Measurements from ENCODE around the gene ZFYVE26. TPM values are rescaled to one million over a fixed set of nuclear protein-coding genes. Genes with fewer than 3 reads are reported as not detected.

The ZFYVE26 gene
- total RNA-seq, 1 donor from 2014 or later: 18.3 TPM

- Histone ChIP-seq H4K20me1 (ENCODE audit: low read depth) (no peaks in the 10 kb centered on the region), H3K27ac (no peak overlapping the region), H3K4me3 (no peak overlapping the region), H3K4me2 (no peak overlapping the region), H2AFZ (replicated peaks) (no peak overlapping the region), H3K4me1 (no peaks in the 10 kb centered on the region), H3K9ac (no peak overlapping the region), H3K79me2 (ENCODE audit: low read depth) (no peaks in the 10 kb centered on the region), H3K36me3 (no peaks in the 10 kb centered on the region), H3F3A (ENCODE audit: low read depth) (peaks cover 3% of the 10 kb centered on the region), H3K9me3 (ENCODE audit: low read depth) (no peaks in the 10 kb centered on the region), H3K27me3 (no peaks in the 10 kb centered on the region)
- Mint-ChIP-seq H3K9me3 (peaks cover 13% of the 10 kb centered on the region), H3K36me3 (peaks cover 13% of the 10 kb centered on the region), H3K4me1 (no peaks in the 10 kb centered on the region), H3K27ac (no peak overlapping the region), H3K27me3 (ENCODE audit: insufficient read depth, low read depth) (no peaks in the 10 kb centered on the region), H3K4me3 (no peak overlapping the region)
- no peak for DNase-seq (ENCODE audit: low spot score)
- TF ChIP-seq CTCF (IDR thresholded peaks at IDR 0.05): no peak
- no peak for TF ChIP-seq EZH2phosphoT487 (IDR thresholded peaks at IDR 0.05)
- no peak for TF ChIP-seq EZH2 (IDR thresholded peaks at IDR 0.05)
These were observed 36.7 kb upstream of the ZFYVE26 start for GRCh38 chr14:67852926-67853604.

GRCh38 chr14:67851785-67852410 is 35.5 kb upstream of the ZFYVE26 start:
- H3K9me3 ChIP-seq (ENCODE audit: low read depth): no peaks in the 10 kb centered on the region
- Mint-ChIP-seq H3K27me3 (ENCODE audit: insufficient read depth, low read depth) (no peaks in the 10 kb centered on the region), H3K9me3 (peaks cover 23% of the 10 kb centered on the region), H3K4me1 (no peaks in the 10 kb centered on the region), H3K36me3 (peaks cover 18% of the 10 kb centered on the region), H3K4me3 (no peak overlapping the region), H3K27ac (no peak overlapping the region)
- no peak overlapping the region for H2AFZ ChIP-seq (replicated peaks)
- TF ChIP-seq EZH2 (IDR thresholded peaks at IDR 0.05): no peak
- no peak for TF ChIP-seq CTCF (IDR thresholded peaks at IDR 0.05)
- TF ChIP-seq EZH2phosphoT487 (IDR thresholded peaks at IDR 0.05): no peak
- DNase-seq (ENCODE audit: low spot score): peak; percentile 3
- no peak overlapping the region for H3K27ac ChIP-seq
- H3K79me2 ChIP-seq (ENCODE audit: low read depth): no peaks in the 10 kb centered on the region
- no peak overlapping the region for H3K9ac ChIP-seq
- peaks cover 3% of the 10 kb centered on the region for H3F3A ChIP-seq (ENCODE audit: low read depth)
- H3K4me2 ChIP-seq: no peak overlapping the region
- no peaks in the 10 kb centered on the region for H3K4me1 ChIP-seq
- no peaks in the 10 kb centered on the region for H3K27me3 ChIP-seq
- no peaks in the 10 kb centered on the region for H3K36me3 ChIP-seq
- H3K4me3 ChIP-seq: no peak overlapping the region
- H4K20me1 ChIP-seq (ENCODE audit: low read depth): no peaks in the 10 kb centered on the region

GRCh38 chr14:67850066-67850830 is 33.9 kb upstream of the ZFYVE26 start:
- Mint-ChIP-seq H3K27ac (no peak overlapping the region), H3K9me3 (peaks cover 29% of the 10 kb centered on the region), H3K36me3 (peaks cover 21% of the 10 kb centered on the region), H3K4me1 (no peaks in the 10 kb centered on the region), H3K4me3 (no peak overlapping the region), H3K27me3 (ENCODE audit: insufficient read depth, low read depth) (no peaks in the 10 kb centered on the region)
- H3F3A ChIP-seq (ENCODE audit: low read depth): no peaks in the 10 kb centered on the region
- no peak for TF ChIP-seq CTCF (IDR thresholded peaks at IDR 0.05)
- TF ChIP-seq EZH2 (IDR thresholded peaks at IDR 0.05): no peak
- TF ChIP-seq EZH2phosphoT487 (IDR thresholded peaks at IDR 0.05): no peak
- H3K9ac ChIP-seq: no peak overlapping the region
- no peak overlapping the region for H3K4me3 ChIP-seq
- no peaks in the 10 kb centered on the region for H3K4me1 ChIP-seq
- H4K20me1 ChIP-seq (ENCODE audit: low read depth): no peaks in the 10 kb centered on the region
- DNase-seq (ENCODE audit: low spot score): no peak
- no peak overlapping the region for H2AFZ ChIP-seq (replicated peaks)
- H3K36me3 ChIP-seq: no peaks in the 10 kb centered on the region
- H3K4me2 ChIP-seq: no peak overlapping the region
- no peaks in the 10 kb centered on the region for H3K79me2 ChIP-seq (ENCODE audit: low read depth)
- H3K9me3 ChIP-seq (ENCODE audit: low read depth): no peaks in the 10 kb centered on the region
- no peaks in the 10 kb centered on the region for H3K27me3 ChIP-seq
- H3K27ac ChIP-seq: no peak overlapping the region
